ENCODE measurements around the gene HSF5. TPM values are rescaled to one million over a fixed set of nuclear protein-coding genes. Genes with fewer than 3 reads are reported as not detected.

Gene HSF5
- total and polyA plus RNA-seq, 12 donors: 0.03 to 0.11 (median 0.06) TPM; not detected in 8

GRCh38 chr17:58373923-58374322, 114.3 kb downstream of the HSF5 start:
- no peak for DNase-seq
- 91 to 97% (median 94%) methylated on average over 1 of the region's 1 CpG for WGBS, 4 donors
- TF ChIP-seq CTCF (IDR thresholded peaks at IDR 0.05): no peak
- TF ChIP-seq POLR2A (IDR thresholded peaks at IDR 0.05): no peak
- Histone ChIP-seq H3K4me1 (replicated peaks in 1 of 2) (no peaks in the 10 kb centered on the region), H3K4me3 (no peak overlapping the region), H3K27ac (no peak overlapping the region), H3K36me3 (replicated peaks in 1 of 2) (no peaks in the 10 kb centered on the region), H3K27me3 (no peaks in the 10 kb centered on the region), H3K9me3 (replicated peaks in 1 of 3) (no peaks in the 10 kb centered on the region)
- intact Hi-C loops (cut with DNase I): no loop called here

DNA sequence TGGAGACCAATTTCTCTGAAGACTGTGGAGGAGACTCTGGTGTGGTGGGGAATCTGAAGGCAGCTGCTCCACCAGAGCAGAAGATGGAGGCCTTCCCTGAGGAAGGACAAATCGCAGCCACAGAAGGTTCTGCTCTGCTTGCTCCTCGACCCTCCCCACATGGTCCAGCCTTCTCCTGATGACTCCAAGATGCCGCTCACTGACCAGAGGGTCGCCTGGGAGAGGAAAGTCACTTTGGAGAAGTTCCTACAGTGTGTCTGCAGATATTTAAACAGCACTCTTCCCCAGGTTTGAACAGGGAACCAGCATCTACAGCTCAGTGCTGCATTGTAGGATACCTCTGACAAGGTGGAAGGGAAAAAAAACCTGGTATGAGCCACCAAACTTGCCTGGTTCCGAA, 115.2 kb downstream of the HSF5 start:
- DNase-seq: no peak
- intact Hi-C loops (cut with DNase I): no loop called here
- Histone ChIP-seq H3K36me3 (replicated peaks in 1 of 2) (no peaks in the 10 kb centered on the region), H3K9me3 (replicated peaks in 1 of 3) (no peaks in the 10 kb centered on the region), H3K4me3 (no peak overlapping the region), H3K4me1 (replicated peaks in 1 of 2) (peaks cover 0 to under 1% of the 10 kb centered on the region in 2 donors), H3K27me3 (no peaks in the 10 kb centered on the region), H3K27ac (no peak overlapping the region)
- WGBS, 4 donors: 83 to 92% (median 88%) methylated on average over 4 to 5 of the region's 5 CpGs
- no peak for TF ChIP-seq POLR2A (IDR thresholded peaks at IDR 0.05)
- TF ChIP-seq CTCF (IDR thresholded peaks at IDR 0.05): no peak

GRCh38 chr17:58371300-58371950, 116.8 kb downstream of the HSF5 start:
- intact Hi-C loops (cut with DNase I): no loop called here
- 80 to 91% (median 84%) methylated on average over 6 of the region's 6 CpGs for WGBS, 4 donors
- H3K9me3 ChIP-seq (replicated peaks in 1 of 3): no peaks in the 10 kb centered on the region
- TF ChIP-seq POLR2A (IDR thresholded peaks at IDR 0.05): no peak
- no peak for TF ChIP-seq CTCF (IDR thresholded peaks at IDR 0.05)
- DNase-seq: no peak
- no peak overlapping the region for H3K27ac ChIP-seq
- no peaks in the 10 kb centered on the region for H3K27me3 ChIP-seq
- H3K4me3 ChIP-seq: no peak overlapping the region
- peaks cover 8 to 10% of the 10 kb centered on the region in 2 donors for H3K4me1 ChIP-seq (replicated peaks in 1 of 2)
- no peaks in the 10 kb centered on the region for H3K36me3 ChIP-seq (replicated peaks in 1 of 2)

DNA sequence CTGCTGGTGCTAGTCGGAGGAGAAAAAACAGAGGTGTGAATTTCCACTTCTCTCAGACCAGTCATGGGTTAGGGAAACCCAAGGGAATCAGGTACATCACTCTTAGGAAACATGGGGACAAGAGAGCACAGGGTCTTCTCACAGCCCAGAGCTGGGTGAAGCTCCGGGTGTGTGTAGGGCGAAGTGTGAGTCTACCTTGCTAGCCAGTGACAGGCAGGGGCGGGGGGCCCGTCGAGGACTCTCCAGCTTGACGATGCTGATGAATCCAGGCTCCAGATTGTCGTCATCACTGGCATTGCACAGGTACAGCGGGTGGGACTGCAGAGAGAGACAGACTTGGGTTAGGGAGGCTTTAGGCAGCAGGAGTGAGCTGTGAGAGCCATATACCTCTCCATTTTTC, 117.5 kb downstream of the HSF5 start:
- WGBS, 4 donors: 78 to 91% (median 81%) methylated on average over 9 of the region's 9 CpGs
- H3K9me3 ChIP-seq (replicated peaks in 1 of 3): no peaks in the 10 kb centered on the region
- no peak for DNase-seq
- no peak overlapping the region for H3K27ac ChIP-seq
- no peaks in the 10 kb centered on the region for H3K27me3 ChIP-seq
- no peak for TF ChIP-seq CTCF (IDR thresholded peaks at IDR 0.05)
- TF ChIP-seq POLR2A (IDR thresholded peaks at IDR 0.05): no peak
- H3K4me3 ChIP-seq: no peak overlapping the region
- H3K4me1 ChIP-seq (replicated peaks in 1 of 2): peaks cover 14 to 17% of the 10 kb centered on the region in 2 donors
- intact Hi-C loops (cut with DNase I): no loop called here
- no peaks in the 10 kb centered on the region for H3K36me3 ChIP-seq (replicated peaks in 1 of 2)
